Suppressor macrophage (primary cell): Measurements from ENCODE around the gene POLR2H.
"Not testable (repeated sequence)": the region's sequence is repeated elsewhere in the genome, so short reads cannot be mapped to it uniquely, and the experiment has no call there.

Source experiments
- DNase-seq, 4 experiments: peaks; one replicate each; pipeline ENCODE4 v3.0.0-alpha.2; 2020 to 2022

The POLR2H gene

GRCh38 chr3:184335661-184336546 is 25.6 kb upstream of the POLR2H start:
- DNase-seq, result peak; percentile 86 to 95 (median 92)

- DNase-seq, result peak; percentile 58 to 78 (median 75)
Measured at GRCh38 chr3:184336547-184337398, 24.7 kb upstream of the POLR2H start.

GRCh38 chr3:184337399-184337714 is 24.2 kb upstream of the POLR2H start, which contains the start of gene FAM131A:
TSS of gene FAM131A (plus strand) at chr3:184337600. CDS start at chr3:184337631, 31 bp downstream.
- no peak for DNase-seq

GRCh38 chr3:184337981-184338380 is 23.5 kb upstream of the POLR2H start:
- no peak for DNase-seq

GRCh38 chr3:184338511-184338945 is 23.0 kb upstream of the POLR2H start:
- DNase-seq, result peak; percentile 36 to 73 (median 62)

GRCh38 chr3:184339001-184339400 is 22.5 kb upstream of the POLR2H start:
- DNase-seq, result no peak

- DNase-seq, result not testable (repeated sequence)
Measured at GRCh38 chr3:184339451-184340135, 21.9 kb upstream of the POLR2H start.

- no peak for DNase-seq
Measured at GRCh38 chr3:184341925-184342324, 19.6 kb upstream of the POLR2H start.

GRCh38 chr3:184343200-184343876 is 18.2 kb upstream of the POLR2H start:
- no peak for DNase-seq

GRCh38 chr3:184344579-184345316 is 16.8 kb upstream of the POLR2H start:
- no peak for DNase-seq

GRCh38 chr3:184345317-184346144 is 16.0 kb upstream of the POLR2H start:
- DNase-seq, result peak; percentile 79 to 88 (median 86)

- no peak for DNase-seq
Measured at GRCh38 chr3:184346480-184347190, 14.9 kb upstream of the POLR2H start.

- no peak for DNase-seq
Measured at GRCh38 chr3:184347321-184348056, 14.0 kb upstream of the POLR2H start.

- no peak for DNase-seq
Measured at GRCh38 chr3:184348057-184348382, 13.5 kb upstream of the POLR2H start.

GRCh38 chr3:184349563-184350470 is 11.7 kb upstream of the POLR2H start:
- DNase-seq, result no peak

GRCh38 chr3:184350618-184351017 is 10.9 kb upstream of the POLR2H start:
- no peak for DNase-seq

GRCh38 chr3:184351511-184352148 is 9.9 kb upstream of the POLR2H start:
- DNase-seq, result no peak
